GM18502 (cell line): ENCODE data around the gene B3GALT5.

Experiments used
- ATAC-seq: cut with Tn5 transposase; IDR thresholded peaks from one replicate; pipeline ENCODE4 v1.9.1; 2021; ENCODE audit warnings: mild to moderate bottlenecking; ENCODE audit not compliant: unreplicated experiment, poor library complexity

Gene B3GALT5

DNA sequence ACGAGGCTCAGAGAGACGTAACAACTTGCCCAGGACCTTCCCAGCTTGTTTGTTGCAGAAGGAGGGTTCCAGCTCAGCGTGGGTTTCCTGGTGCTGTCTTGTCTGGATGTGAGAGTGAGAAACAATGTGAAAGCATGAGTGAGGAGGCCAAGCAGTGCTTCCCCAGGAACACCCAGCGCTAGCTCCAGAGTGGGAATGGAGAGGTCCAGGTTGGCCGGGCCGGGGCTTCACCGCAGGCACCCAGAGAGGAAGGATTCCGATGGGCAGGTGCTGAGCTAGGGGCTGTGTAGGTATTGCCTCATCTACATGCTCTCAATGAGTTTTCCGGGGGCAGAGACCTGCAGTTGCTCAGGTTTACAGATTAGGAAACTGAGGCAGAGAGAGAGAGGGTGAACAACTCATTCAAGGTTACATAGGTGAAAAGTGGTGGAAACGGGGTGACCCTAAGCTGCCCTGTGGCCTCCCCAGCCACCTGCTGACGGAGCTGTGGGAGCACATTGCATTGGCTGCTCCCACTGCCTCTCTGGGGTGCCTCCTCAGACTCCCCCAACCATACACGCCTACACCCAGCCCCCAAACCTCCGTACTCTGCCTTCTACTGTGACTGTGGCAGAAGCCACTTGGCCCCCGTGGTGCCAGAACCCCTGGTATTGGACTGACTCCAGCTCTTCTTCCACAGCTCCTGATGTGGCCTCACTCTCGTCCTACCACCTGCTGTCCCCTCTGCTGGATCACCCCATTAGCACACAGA, 51.2 kb downstream of the B3GALT5 start:
- ATAC-seq, result no peak

- ATAC-seq, result no peak
Observed at GRCh38 chr21:39664586-39664985, 51.8 kb downstream of the B3GALT5 start.

DNA sequence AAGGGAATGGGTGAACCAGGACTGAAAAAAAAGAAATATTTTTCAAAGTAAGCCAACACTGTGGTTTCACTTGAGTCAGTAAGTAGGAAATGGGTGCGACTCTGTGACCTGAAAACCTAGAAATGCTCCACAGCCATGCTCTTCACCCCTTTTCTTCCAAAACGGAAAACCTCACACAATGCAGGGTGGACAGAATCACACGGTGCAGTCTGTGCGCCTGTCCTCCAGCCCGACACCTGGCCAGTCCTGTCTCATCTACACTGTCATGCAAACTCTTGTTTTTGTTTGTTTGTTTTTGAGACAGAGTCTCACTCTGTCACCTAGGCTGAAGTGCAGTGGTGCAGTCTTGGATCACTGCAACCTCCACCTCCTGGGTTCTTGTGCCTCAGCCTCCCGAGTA, 53.3 kb downstream of the B3GALT5 start:
- no peak for ATAC-seq

GRCh38 chr21:39666681-39667315, 54.1 kb downstream of the B3GALT5 start:
- ATAC-seq, result no peak

DNA sequence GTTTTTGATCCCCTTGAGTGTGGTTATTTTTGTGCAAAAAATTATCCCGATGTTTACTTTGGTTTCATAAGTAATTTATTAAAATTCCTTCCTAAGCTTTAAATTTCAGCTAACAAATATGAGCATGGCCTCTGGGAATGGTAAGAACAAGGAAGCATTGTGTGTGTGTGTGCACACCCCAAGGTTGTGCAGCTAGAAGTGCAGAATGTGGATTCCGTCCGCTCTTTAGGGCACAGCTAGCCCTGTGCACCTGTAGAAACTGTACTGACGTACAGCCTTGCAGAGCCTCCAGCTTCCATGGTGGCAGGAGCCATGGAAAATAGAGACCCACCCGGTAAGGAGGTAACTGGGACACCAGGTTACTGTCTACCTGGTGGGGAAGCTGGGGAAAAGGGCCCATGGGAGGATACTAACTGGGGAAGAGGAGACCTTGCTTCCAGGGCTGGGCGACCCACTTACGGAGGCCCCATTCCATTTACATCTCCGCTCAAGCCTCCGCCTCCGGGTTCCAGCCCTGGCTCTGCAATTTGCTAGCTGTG, 54.7 kb downstream of the B3GALT5 start:
- no peak for ATAC-seq

- no peak for ATAC-seq
Observed at GRCh38 chr21:39668369-39668768, 55.6 kb downstream of the B3GALT5 start.

DNA sequence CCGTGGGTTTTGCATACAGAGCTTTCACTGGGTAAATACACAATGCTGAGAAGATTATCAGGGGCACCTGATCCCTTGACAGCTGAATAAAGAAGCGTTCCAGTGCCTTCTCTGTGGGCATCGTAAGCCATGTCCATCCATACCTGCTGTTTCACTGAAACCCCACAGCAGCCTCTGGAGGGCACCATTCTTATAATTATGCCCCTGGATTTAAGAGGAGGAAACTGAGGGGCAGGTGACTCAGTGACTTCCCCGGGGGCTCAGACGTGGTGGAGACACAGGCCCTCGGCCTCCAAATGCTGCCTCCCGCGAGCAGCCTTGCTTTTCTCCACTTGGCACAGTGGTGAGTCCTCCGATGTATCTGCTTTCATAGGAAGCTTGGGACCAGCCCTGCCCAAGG, 56.7 kb downstream of the B3GALT5 start:
- no peak for ATAC-seq

DNA sequence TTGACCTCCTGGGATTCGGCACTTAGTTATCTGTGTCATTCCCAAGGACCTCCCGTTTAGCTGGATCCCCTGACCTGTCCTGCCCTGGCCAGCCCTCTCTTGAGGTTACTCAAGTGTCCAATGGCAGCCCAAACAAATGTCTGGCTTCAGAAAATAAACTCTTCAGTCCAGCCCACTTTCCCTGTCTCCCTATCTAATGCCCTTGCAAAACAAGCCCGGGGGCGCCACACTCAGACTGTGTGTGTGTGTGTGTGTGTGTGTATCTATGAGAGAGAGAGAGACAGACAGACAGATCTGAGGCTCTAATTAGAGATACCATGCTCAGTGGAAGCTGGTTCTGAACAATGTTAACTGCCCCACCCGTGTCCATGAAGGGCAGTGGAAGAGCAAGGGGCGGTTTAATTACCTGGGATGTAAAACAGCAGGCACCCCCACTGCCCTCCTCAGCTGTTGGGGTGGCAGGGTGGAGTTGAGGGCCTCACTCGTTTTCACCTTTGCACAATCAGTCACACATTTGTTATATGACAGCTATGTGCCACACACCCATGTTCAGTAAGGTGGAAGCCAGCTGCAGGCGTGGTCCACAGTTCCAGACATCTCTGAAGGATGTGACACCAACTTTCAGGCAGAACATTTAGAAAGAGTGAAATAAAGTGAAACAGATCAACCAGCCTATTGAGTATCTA, 57.4 kb downstream of the B3GALT5 start:
- ATAC-seq, result no peak

DNA sequence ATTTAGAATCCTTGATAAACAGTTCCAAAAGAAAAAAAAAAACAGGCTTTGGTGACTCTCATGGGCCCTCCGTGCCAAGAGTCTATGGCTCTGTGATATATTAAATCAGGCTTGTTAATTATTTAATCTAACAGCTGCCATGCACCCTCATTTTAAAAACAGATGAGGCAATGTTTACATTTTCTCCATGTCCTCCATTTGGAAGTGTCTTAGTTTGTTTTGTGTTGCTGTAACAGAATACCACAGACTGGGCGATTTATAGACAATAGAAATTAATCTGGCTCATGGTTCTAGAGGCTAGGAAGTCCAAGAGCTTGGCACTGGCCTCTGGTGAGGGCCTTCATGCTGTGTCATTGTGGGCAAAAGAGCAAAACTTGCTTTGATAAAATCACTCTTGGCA, 58.0 kb downstream of the B3GALT5 start:
- ATAC-seq, result no peak

GRCh38 chr21:39671986-39672385, 59.2 kb downstream of the B3GALT5 start:
- ATAC-seq, result no peak

GRCh38 chr21:39673163-39673562, 60.4 kb downstream of the B3GALT5 start:
- no peak for ATAC-seq

DNA sequence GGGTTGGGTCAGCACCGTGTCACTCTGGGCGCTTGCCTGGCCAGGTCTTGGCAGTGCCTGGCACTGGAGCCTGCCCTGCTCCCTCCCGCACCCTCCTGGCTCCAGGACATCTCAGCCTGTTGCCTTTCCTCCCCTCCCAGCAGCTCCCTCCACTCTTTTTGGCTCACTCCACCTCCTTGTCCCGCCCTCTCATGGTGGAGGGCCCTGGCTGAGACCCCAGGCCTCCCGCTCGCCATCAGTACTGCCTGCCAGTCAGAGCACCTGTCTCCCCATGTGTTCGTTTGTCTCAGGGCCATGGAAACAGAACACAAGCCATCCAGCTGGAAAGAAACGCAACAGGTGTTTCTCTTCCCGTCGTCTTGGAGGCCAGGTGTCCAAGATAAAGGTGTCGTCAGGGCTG, 61.0 kb downstream of the B3GALT5 start:
- ATAC-seq, result no peak

DNA sequence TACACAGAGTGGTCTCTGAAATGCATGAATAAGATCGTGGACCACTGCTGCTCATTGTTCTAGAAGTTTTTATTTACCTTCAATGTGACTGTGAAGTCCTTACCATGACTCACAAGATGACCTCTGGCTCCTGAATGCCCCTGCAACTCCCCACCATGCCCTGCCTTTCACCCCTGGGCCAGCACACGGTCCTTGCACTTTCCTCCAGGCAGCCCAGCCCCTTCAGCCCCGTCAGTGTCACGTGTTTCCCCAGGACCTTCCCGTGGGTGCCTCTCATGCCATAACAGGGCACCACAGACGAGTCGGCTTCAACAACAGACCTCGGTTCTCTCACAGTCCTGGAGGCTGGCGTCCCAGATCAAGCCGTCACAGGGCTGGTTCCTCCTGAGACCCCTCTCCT, 62.1 kb downstream of the B3GALT5 start:
- no peak for ATAC-seq

DNA sequence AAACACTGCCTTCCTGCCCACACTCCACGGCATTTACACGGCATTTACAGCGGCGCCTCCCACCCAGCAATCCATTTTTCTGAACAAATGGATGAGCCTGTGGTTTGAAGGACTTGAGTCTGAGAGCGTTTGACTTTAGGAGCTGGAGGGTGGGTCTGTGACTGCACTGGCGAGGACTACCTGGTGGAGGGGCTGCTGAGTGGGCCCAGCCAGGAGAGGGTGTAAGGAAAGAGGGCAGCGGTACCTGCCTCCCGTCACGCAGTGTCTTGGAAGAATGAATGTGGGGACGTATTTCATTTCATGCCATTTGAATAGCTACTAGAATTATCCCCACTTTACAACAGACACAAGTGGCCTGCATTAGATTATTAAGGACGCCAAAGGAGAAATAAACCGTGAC, 62.9 kb downstream of the B3GALT5 start:
- no peak for ATAC-seq

- no peak for ATAC-seq
Observed at GRCh38 chr21:39675993-39676661, 63.4 kb downstream of the B3GALT5 start.

- ATAC-seq, result no peak
Observed at GRCh38 chr21:39680216-39680615, 67.5 kb downstream of the B3GALT5 start.

GRCh38 chr21:39681257-39681656, 68.5 kb downstream of the B3GALT5 start:
- ATAC-seq, result no peak

DNA sequence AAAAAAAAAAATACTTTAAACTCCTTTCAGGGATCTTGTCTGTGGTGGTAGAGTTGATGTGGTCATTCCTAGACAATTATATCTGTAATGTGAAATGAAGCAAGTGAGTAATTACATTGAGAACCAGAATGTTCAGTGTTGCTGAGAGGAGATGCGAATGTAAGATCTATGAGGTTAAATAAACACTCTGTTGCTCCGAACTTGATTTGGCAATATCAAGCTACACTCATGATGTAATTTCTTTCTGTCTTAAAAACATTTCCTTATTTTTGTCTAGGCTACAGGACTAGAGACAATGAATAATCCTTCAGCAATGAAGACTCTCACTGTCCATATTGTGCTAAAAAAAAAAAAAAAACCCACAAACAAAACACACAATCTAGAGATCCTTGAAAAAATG, 69.1 kb downstream of the B3GALT5 start:
- no peak for ATAC-seq

DNA sequence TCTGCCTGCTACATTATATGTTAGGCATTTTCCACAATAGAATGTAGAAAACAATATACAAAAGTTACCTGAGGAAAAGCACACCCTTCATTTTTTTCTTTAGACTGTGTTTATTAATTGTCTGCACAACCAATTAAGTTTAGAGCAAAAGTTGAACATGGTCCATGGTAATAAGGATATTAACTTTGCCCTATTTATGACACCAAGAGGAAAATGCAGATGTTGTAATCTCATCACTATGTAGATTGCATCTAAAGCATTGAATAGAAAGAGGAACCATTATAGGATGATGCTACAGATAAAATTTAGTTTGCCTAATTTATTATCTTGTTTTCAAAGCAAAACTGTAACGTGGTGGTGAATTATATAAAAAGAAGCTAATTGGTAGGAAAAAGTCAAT, 72.5 kb downstream of the B3GALT5 start:
- no peak for ATAC-seq

- ATAC-seq, result no peak
Observed at GRCh38 chr21:39685991-39686390, 73.3 kb downstream of the B3GALT5 start.
